Heart right ventricle (tissue), 16 donors: ENCODE results near the gene CDH12. TPM values are rescaled to one million over a fixed set of nuclear protein-coding genes. Genes with fewer than 3 reads are reported as not detected.

ENCODE experiments used
- ATAC-seq, 8 donors: fragments of 200-7000 bp; cut with Tn5 transposase; one replicate each; pipeline ENCODE4 v1.9.1; 2020; ENCODE audit warnings: mild to moderate bottlenecking in 8 of 8, moderate library complexity in 8 of 8, moderate number of reproducible peaks in 1 of 8
- DNase-seq, 2 donors: peaks; one replicate each; pipeline ENCODE4 v3.0.0-alpha.2; 2020
- H3K27ac ChIP-seq, 10 donors: fragments of 200-600 bp; sonication (generic) in 2 of 10; one replicate each; pipeline versions ENCODE4 v1.5.0 to v1.8.0; 2020 to 2022; ENCODE audit warnings: mild to moderate bottlenecking in 3 of 10
- H3K27me3 ChIP-seq, 7 donors: fragments of 200-600 bp; one replicate each; pipeline ENCODE4 v1.8.0; 2021 to 2022; ENCODE audit warnings: mild to moderate bottlenecking in 2 of 7
- H3K36me3 ChIP-seq, 9 donors: fragments of 200-600 bp; sonication (generic) in 1 of 9; one replicate each; pipeline versions ENCODE4 v1.5.0 to v1.8.0; 2020 to 2022; ENCODE audit warnings: mild to moderate bottlenecking in 2 of 9
- H3K4me1 ChIP-seq, 9 donors: fragments of 200-600 bp; sonication (generic) in 1 of 9; one replicate each; pipeline versions ENCODE4 v1.5.0 to v1.8.0; 2020 to 2022; ENCODE audit warnings: mild to moderate bottlenecking in 4 of 9
- H3K4me3 ChIP-seq, 10 donors: fragments of 200-600 bp; sonication (generic) in 2 of 10; one replicate each; pipeline versions ENCODE4 v1.5.0 to v1.8.0; 2020 to 2022; ENCODE audit warnings: mild to moderate bottlenecking in 7 of 10, moderate library complexity in 2 of 10
- H3K9me3 ChIP-seq, 11 donors: fragments of 200-600 bp in 10 of 11; sonication (generic) in 2 of 11; one replicate each; pipeline versions ENCODE4 v1.5.0 to v1.8.0; 2013 to 2022; ENCODE audit warnings: mild to moderate bottlenecking in 2 of 11, control low read depth in 1 of 11, moderate library complexity in 1 of 11
- WGBS, 2 donors: extraction: QIAGEN DNeasy Blood & Tissue Kit; methylation state at CpG; one replicate each; pipeline ENCODE4 v1.1.7; 2013; ENCODE audit warnings: inconsistent platforms in 1 of 2; 5-methylcytosine and 5-hydroxymethylcytosine counted together
- intact Hi-C, 10 donors: fragments of 100-400 bp; cut with DNase I; formaldehyde crosslinking; loops; one replicate each; pipeline versions ENCODE4 v1.11.1 to v1.14.2; 2022
- long read RNA-seq, 3 donors: library from polyadenylated mRNA; unstranded; transcript quantifications; one replicate each; pipeline ENCODE4 v2.0.0, GENCODE V29; 2020 to 2021
- polyA plus RNA-seq, 2 donors: library from polyadenylated mRNA; stranded (reverse); fragments of 200-250 nt; gene quantifications; one replicate each; pipeline ENCODE4 v1.2.3, GENCODE V29; 2013
- total RNA-seq, 10 donors: library from RNA; stranded (reverse); fragmentation: NEBNext Ultra II Directional in 3 of 10; extraction: Animal tissue kit (Norgen Biotek cat#: 25700) in 3 of 10; gene quantifications; one replicate each; pipeline versions ENCODE4 v1.2.1 to v1.2.4, GENCODE V29; 2021 to 2023
- TF ChIP-seq, protein P1 (sequence below), 9 donors: fragments of 200-600 bp; sonication (generic) in 2 of 9; IDR thresholded peaks; one replicate each; pipeline versions ENCODE4 v1.5.0 to v1.8.0; 2021 to 2022; ENCODE audit warnings: antibody characterized with exemption in 9 of 9, mild to moderate bottlenecking in 5 of 9, moderate library complexity in 1 of 9
- donor health status: Arrhythmogenic right ventricular cardiomyopathy.
- donor health status: ischemic (EF 13 %, LVEDD 7.1; RV severe dilation, severe dysfunction).
- donor health status: healthy with polysubstance abuse.
- donor health status: DM: no; HTN: yes; CAD: no.
- donor health status: DM: no; HTN: no; CAD: no.
- donor health status: ischemic (EF 25% LVEDD 6.9; RV normal size, moderate dysfunction).
- donor health status: ischemic (EF 25% LVEDD 5.7; RV mildly dilated, moderate dysfunction).
- donor health status: healthy.
- donor health status: DM: yes; HTN: yes; CAD: no.
- donor health status: Ischemic cardiomyopathy.
- donor health status: ischemic (EF 35%, LVEDD 5.7; RV mildly dilated, moderate dysfunction).
- donor health status: nonischemic (EF 11% LVEDD 7.7; RV severe dilation, severe dysfunction).
- donor health status: DM: yes; HTN: yes; CAD: no.
- donor health status: PGD.
- donor health status: ischemic (EF 29% LVEDD 5.4; RV normal size, mild dysfunction).
- donor health status: nonischemic (EF 23%, LVEDD 6.1; RV moderate dilation, normal function).

The CDH12 gene
- not detected for total RNA-seq
- polyA plus RNA-seq: not detected
- long read RNA-seq, donor 1: 0 reads
- long read RNA-seq, donor 2: 0 reads
- long read RNA-seq, donor 3: 0 reads

DNA sequence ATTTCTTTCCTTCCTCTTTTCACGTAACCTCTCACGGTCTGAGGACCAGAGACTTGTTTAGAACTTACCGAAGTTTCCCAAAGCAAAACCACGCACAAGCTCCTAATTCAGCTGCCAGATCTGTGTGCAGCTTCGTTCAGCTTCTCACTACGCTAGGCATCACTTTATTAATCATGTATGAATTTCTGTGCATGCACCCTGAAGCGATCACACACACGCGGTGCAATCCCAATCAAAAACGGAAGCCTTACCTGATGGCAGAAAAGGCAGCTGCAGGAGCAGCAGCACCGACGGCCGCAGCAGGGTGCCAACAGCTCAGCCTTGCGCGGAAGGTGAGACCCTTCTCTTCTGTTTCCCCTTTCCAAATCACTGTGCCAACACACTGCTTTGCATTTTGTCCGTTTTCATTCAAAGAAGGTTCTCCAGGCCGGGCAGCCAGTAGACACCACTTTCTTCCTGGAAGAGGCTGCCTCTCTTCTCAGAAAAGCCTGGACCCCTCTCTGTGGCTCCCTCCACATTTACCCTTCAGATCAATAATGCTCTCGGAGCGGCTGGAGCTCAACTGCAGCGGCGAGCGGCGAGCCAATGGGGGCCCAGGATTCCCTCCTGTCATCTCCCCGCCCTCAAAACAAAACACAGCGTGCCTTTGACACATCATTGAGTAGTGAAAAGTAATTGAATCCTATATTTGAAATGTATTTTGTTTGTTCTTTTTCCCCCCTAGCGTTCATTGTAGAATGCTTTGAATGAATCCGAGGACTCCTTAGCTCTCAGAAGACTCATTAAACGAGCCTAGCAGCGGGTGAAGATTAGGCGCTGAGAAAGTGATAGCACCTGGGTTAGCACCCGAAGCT, at the start of gene CDH12:
Gene CDH12, minus strand, starts transcription at position 538 of the 854 bp plus-strand sequence.
- no peak for DNase-seq
- WGBS, 2 donors: 2% methylated on average over 31 of the region's 31 CpGs
- H3K27ac ChIP-seq: no peak within 1 kb of the TSS
- intact Hi-C loops: no loop called here
- no peaks in the 10 kb centered on the region for H3K36me3 ChIP-seq
- H3K4me3 ChIP-seq: peak within 1 kb of the TSS in 9 of 10 donors; percentile 4 to 40 (median 27)
- H3K4me1 ChIP-seq: peaks cover 0 to 9% (median 0%) of the 10 kb centered on the region in 9 donors
- H3K9me3 ChIP-seq: no peaks in the 10 kb centered on the region
- peak in 1 of 8 donors; percentile 29 for ATAC-seq
- TF ChIP-seq, protein P1, sequence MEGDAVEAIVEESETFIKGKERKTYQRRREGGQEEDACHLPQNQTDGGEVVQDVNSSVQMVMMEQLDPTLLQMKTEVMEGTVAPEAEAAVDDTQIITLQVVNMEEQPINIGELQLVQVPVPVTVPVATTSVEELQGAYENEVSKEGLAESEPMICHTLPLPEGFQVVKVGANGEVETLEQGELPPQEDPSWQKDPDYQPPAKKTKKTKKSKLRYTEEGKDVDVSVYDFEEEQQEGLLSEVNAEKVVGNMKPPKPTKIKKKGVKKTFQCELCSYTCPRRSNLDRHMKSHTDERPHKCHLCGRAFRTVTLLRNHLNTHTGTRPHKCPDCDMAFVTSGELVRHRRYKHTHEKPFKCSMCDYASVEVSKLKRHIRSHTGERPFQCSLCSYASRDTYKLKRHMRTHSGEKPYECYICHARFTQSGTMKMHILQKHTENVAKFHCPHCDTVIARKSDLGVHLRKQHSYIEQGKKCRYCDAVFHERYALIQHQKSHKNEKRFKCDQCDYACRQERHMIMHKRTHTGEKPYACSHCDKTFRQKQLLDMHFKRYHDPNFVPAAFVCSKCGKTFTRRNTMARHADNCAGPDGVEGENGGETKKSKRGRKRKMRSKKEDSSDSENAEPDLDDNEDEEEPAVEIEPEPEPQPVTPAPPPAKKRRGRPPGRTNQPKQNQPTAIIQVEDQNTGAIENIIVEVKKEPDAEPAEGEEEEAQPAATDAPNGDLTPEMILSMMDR (IDR thresholded peaks at IDR 0.05): no peak
- peaks cover 0 to 49% (median 8%) of the 10 kb centered on the region in 7 donors for H3K27me3 ChIP-seq

DNA sequence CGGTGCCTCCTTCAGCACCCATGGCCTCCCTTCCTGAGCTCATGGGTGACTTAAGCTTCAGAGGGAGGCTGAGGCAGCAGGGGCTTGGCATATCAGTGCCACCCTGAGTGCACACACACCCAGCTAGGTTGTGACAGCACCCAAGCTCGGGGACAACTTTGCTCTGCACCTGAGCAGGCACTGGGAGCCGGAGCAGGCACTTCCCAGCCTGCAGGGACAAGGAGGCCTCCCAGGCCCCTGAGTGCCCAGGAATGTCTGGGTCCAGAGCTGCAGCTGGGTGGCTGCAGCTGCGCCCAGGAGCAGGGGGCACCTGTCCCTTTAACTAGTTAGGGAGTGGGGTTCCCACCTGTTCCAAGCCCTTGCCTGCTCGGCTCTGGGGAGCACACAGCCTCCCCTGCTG, 48.7 kb upstream of the CDH12 start:
- no peaks in the 10 kb centered on the region for H3K4me1 ChIP-seq
- intact Hi-C loops: no loop called here
- no peaks in the 10 kb centered on the region for H3K36me3 ChIP-seq
- no peak overlapping the region for H3K27ac ChIP-seq
- peaks cover 0 to 10% (median 0%) of the 10 kb centered on the region in 11 donors for H3K9me3 ChIP-seq
- DNase-seq (no peak), ATAC-seq (no peak)
- TF ChIP-seq, protein P1 (IDR thresholded peaks at IDR 0.05): no peak
- no peaks in the 10 kb centered on the region for H3K27me3 ChIP-seq
- 71 to 87% methylated on average over 5 of the region's 5 CpGs for WGBS, 2 donors
- no peak overlapping the region for H3K4me3 ChIP-seq

DNA sequence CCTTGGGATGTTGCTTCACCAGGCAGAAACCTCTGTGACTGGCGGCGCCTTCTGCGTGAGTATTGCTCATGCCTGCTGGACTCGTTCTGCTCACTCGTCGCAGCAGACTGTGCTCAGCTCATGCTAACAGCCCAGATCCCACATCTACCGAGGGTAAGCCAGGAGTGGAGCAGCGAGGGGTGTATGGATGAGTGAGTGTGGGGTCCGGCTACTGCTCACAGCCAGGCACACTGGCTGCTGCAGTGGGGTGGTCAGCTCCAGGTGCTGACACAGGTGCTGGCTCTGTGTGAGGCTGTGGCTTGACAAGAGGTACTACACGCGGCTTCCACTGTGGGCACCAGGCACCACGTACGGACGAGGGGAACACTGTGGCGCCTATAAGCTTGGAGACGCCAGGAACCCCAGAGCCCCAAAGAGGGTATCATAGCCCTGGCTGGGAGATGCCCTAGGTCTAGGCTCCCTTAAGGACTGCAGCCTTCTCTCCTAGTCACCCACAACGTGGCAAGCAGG, 47.7 kb upstream of the CDH12 start:
- WGBS, 2 donors: 90 to 94% methylated on average over 17 of the region's 17 CpGs
- no peak overlapping the region for H3K4me3 ChIP-seq
- peaks cover 0 to 10% (median 0%) of the 10 kb centered on the region in 11 donors for H3K9me3 ChIP-seq
- TF ChIP-seq, protein P1 (IDR thresholded peaks at IDR 0.05): no peak
- no peaks in the 10 kb centered on the region for H3K36me3 ChIP-seq
- no peak overlapping the region for H3K27ac ChIP-seq
- no peaks in the 10 kb centered on the region for H3K4me1 ChIP-seq
- DNase-seq (peak in 1 of 2 donors; percentile 6), ATAC-seq (no peak)
- intact Hi-C loops: no loop called here
- no peaks in the 10 kb centered on the region for H3K27me3 ChIP-seq

DNA sequence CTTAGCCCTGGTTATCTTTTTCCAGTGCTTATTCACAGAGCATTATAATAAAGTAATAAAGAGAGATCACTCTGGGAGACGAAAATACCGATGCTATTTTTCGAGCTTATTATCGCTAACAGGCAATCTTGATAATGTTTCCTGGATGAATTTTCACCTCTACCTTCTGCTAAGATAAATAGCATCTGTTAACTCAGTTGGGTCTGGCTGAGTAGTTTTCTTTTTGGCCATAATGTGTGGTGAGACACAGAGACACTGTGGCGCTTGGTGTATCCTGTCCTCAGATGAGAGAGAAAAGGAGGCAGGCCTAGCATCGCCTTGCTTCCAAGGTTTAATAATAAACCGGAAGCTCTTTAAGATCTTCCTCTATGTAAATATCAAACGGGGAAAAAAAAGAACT, 46.2 kb upstream of the CDH12 start:
- intact Hi-C loops: loop anchor here in 1 of 10 donors (5.0 kb wide), 1 partner anchor 238 kb away; no protein-coding TSS in a partner anchor
- Histone ChIP-seq H3K9me3 (peaks cover 0 to 10% (median 0%) of the 10 kb centered on the region in 11 donors), H3K4me1 (no peaks in the 10 kb centered on the region), H3K27ac (no peak overlapping the region), H3K27me3 (no peaks in the 10 kb centered on the region), H3K4me3 (no peak overlapping the region), H3K36me3 (no peaks in the 10 kb centered on the region)
- DNase-seq: no peak
- WGBS, 2 donors: 89 to 95% methylated on average over 8 of the region's 8 CpGs
- ATAC-seq: no peak
- TF ChIP-seq, protein P1 (IDR thresholded peaks at IDR 0.05): no peak
